Osteocyte (in vitro differentiated cells): Measurements from ENCODE around the gene PRTFDC1. TPM values are rescaled to one million over a fixed set of nuclear protein-coding genes. Genes with fewer than 3 reads are reported as not detected.

Experiments used
- DNase-seq: peaks from one replicate; pipeline ENCODE4 v3.0.0; 2021; ENCODE audit warnings: mixed read lengths; ENCODE audit not compliant: unreplicated experiment; ENCODE audit errors: extremely low spot score
- H3K27ac Mint-ChIP-seq: one replicate; pipeline ENCODE4 v1.8.0; 2021; ENCODE audit warnings: mild to moderate bottlenecking, mixed read lengths; ENCODE audit not compliant: unreplicated experiment
- H3K27me3 Mint-ChIP-seq: one replicate; pipeline ENCODE4 v1.8.0; 2021; ENCODE audit warnings: mixed read lengths; ENCODE audit not compliant: unreplicated experiment
- H3K36me3 Mint-ChIP-seq: one replicate; pipeline ENCODE4 v1.8.0; 2021; ENCODE audit warnings: mixed read lengths; ENCODE audit not compliant: unreplicated experiment
- H3K4me1 Mint-ChIP-seq: one replicate; pipeline ENCODE4 v1.8.0; 2021; ENCODE audit warnings: mixed read lengths; ENCODE audit not compliant: unreplicated experiment
- H3K4me3 Mint-ChIP-seq: one replicate; pipeline ENCODE4 v1.8.0; 2021; ENCODE audit warnings: mild to moderate bottlenecking, moderate library complexity, mixed read lengths; ENCODE audit not compliant: unreplicated experiment
- H3K9me3 Mint-ChIP-seq: one replicate; pipeline ENCODE4 v1.8.0; 2021; ENCODE audit warnings: mixed read lengths; ENCODE audit not compliant: unreplicated experiment
- total RNA-seq: library from RNA; stranded (reverse); gene quantifications from 2 replicates; pipeline ENCODE4 v1.2.1, GENCODE V29; 2021
- TF ChIP-seq, protein P1 (sequence below): fragments of 200-600 bp; sonication (generic); IDR thresholded peaks from 2 replicates; pipeline ENCODE4 v1.5.0; 2021; ENCODE audit warnings: antibody characterized with exemption, mild to moderate bottlenecking, moderate library complexity

The PRTFDC1 gene
- total RNA-seq, 1 donor from 2014 or later, result 4.4 TPM

- Mint-ChIP-seq H3K36me3 (no peaks in the 10 kb centered on the region), H3K4me3 (no peak overlapping the region), H3K4me1 (peaks cover 23% of the 10 kb centered on the region), H3K27ac (no peak overlapping the region), H3K27me3 (no peaks in the 10 kb centered on the region), H3K9me3 (peaks cover 2% of the 10 kb centered on the region)
- TF ChIP-seq, protein P1, sequence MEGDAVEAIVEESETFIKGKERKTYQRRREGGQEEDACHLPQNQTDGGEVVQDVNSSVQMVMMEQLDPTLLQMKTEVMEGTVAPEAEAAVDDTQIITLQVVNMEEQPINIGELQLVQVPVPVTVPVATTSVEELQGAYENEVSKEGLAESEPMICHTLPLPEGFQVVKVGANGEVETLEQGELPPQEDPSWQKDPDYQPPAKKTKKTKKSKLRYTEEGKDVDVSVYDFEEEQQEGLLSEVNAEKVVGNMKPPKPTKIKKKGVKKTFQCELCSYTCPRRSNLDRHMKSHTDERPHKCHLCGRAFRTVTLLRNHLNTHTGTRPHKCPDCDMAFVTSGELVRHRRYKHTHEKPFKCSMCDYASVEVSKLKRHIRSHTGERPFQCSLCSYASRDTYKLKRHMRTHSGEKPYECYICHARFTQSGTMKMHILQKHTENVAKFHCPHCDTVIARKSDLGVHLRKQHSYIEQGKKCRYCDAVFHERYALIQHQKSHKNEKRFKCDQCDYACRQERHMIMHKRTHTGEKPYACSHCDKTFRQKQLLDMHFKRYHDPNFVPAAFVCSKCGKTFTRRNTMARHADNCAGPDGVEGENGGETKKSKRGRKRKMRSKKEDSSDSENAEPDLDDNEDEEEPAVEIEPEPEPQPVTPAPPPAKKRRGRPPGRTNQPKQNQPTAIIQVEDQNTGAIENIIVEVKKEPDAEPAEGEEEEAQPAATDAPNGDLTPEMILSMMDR, result no peak
- DNase-seq, result no peak
These were observed 127.9 kb downstream of the PRTFDC1 start for GRCh38 chr10:24824536-24824935.

GRCh38 chr10:24824124-24824523 lies 128.3 kb downstream of the PRTFDC1 start:
- Mint-ChIP-seq H3K36me3 (no peaks in the 10 kb centered on the region), H3K4me1 (peaks cover 23% of the 10 kb centered on the region), H3K4me3 (no peak overlapping the region), H3K27ac (no peak overlapping the region), H3K9me3 (peaks cover 2% of the 10 kb centered on the region), H3K27me3 (no peaks in the 10 kb centered on the region)
- DNase-seq, result no peak
- TF ChIP-seq, protein P1, result no peak

DNA sequence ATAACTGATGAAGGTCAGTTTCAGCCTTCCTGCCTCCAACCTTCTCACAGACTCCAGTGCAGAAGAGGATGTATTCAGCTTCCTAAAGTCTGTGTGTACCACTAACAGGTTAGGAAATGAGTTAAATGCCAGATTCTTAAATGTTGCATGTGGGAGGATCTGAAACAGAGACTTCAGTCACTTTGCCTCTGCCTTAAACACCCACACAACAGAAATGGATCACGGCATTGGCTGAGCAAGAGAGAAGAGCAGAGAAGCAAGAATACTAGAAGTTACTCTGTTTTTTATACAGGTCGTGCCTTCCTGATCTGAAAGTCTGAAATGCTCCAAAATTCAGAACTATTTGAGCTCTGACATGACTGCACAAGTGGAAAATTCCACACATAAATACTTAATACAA lies 129.8 kb downstream of the PRTFDC1 start:
- TF ChIP-seq, protein P1, result no peak
- Mint-ChIP-seq H3K27me3 (no peaks in the 10 kb centered on the region), H3K9me3 (peaks cover 2% of the 10 kb centered on the region), H3K27ac (no peak overlapping the region), H3K4me1 (peaks cover 23% of the 10 kb centered on the region), H3K4me3 (no peak overlapping the region), H3K36me3 (no peaks in the 10 kb centered on the region)
- DNase-seq, result no peak

GRCh38 chr10:24821986-24822385 lies 130.4 kb downstream of the PRTFDC1 start:
- no peaks in the 10 kb centered on the region for H3K27me3 Mint-ChIP-seq
- H3K36me3 Mint-ChIP-seq, result no peaks in the 10 kb centered on the region
- no peak overlapping the region for H3K27ac Mint-ChIP-seq
- peaks cover 21% of the 10 kb centered on the region for H3K4me1 Mint-ChIP-seq
- peaks cover 2% of the 10 kb centered on the region for H3K9me3 Mint-ChIP-seq
- TF ChIP-seq, protein P1, result no peak
- no peak overlapping the region for H3K4me3 Mint-ChIP-seq
- no peak for DNase-seq

- Mint-ChIP-seq H3K36me3 (no peaks in the 10 kb centered on the region), H3K27me3 (no peaks in the 10 kb centered on the region), H3K9me3 (no peaks in the 10 kb centered on the region), H3K4me1 (peaks cover 4% of the 10 kb centered on the region), H3K27ac (no peak overlapping the region), H3K4me3 (no peak overlapping the region)
- TF ChIP-seq, protein P1, result no peak
- no peak for DNase-seq
These were observed 135.5 kb downstream of the PRTFDC1 start for GRCh38 chr10:24816868-24817396.
